ENCODE results near the gene TACO1. TPM values are rescaled to one million over a fixed set of nuclear protein-coding genes. Genes with fewer than 3 reads are reported as not detected.

Gene TACO1
- total RNA-seq, 4 donors from 2014 or later, result 28.7 to 37.4 (median 30.6) TPM

- ATAC-seq (no peak), DNase-seq (peak; percentile 17 to 44)
- Histone ChIP-seq H3K4me3 (no peak overlapping the region), H3K36me3 (peaks cover 0 to 6% of the 10 kb centered on the region in 2 donors), H3K27ac (no peak overlapping the region), H3K9me3 (no peaks in the 10 kb centered on the region), H3K4me1 (peaks cover 24 to 28% of the 10 kb centered on the region in 2 donors), H3K27me3 (no peaks in the 10 kb centered on the region)
- intact Hi-C loops (cut with DNase I; ENCODE audit: low total_unique reads) (no loop called here), in situ Hi-C loops (cut with MboI; ENCODE audit: low sequenced_read_pairs in 4 of 4) (no loop called here)
- no peak for TF ChIP-seq POLR2A (IDR thresholded peaks at IDR 0.05)
- TF ChIP-seq CTCF (IDR thresholded peaks at IDR 0.05 in 4 of 5, conservative IDR thresholded peaks at IDR 0.05 in 1 of 5), result no peak
These were observed 41.2 kb downstream of the TACO1 start for GRCh38 chr17:63641692-63642448.

- no peak for DNase-seq
- intact Hi-C loops (cut with DNase I; ENCODE audit: low total_unique reads), result no loop called here
- H3K27ac ChIP-seq, result no peak overlapping the region
- H3K4me3 ChIP-seq, result no peak overlapping the region
- no peak for ATAC-seq
- in situ Hi-C loops (cut with MboI; ENCODE audit: low sequenced_read_pairs in 4 of 4), result no loop called here
- H3K27me3 ChIP-seq, result no peaks in the 10 kb centered on the region
- H3K9me3 ChIP-seq, result no peaks in the 10 kb centered on the region
- H3K36me3 ChIP-seq, result no peaks in the 10 kb centered on the region
- TF ChIP-seq POLR2A (IDR thresholded peaks at IDR 0.05) (no peak), CTCF (IDR thresholded peaks at IDR 0.05 in 4 of 5, conservative IDR thresholded peaks at IDR 0.05 in 1 of 5) (no peak)
- H3K4me1 ChIP-seq, result peaks cover 28 to 30% of the 10 kb centered on the region in 2 donors
These were observed 44.2 kb downstream of the TACO1 start for GRCh38 chr17:63644846-63645245.

- DNase-seq, result no peak
- Histone ChIP-seq H3K9me3 (no peaks in the 10 kb centered on the region), H3K27ac (no peak overlapping the region), H3K27me3 (no peaks in the 10 kb centered on the region), H3K4me3 (no peak overlapping the region), H3K4me1 (peaks cover 28 to 30% of the 10 kb centered on the region in 2 donors), H3K36me3 (no peaks in the 10 kb centered on the region)
- in situ Hi-C loops (cut with MboI; ENCODE audit: low sequenced_read_pairs in 4 of 4), result no loop called here
- intact Hi-C loops (cut with DNase I; ENCODE audit: low total_unique reads), result no loop called here
- no peak for ATAC-seq
- TF ChIP-seq POLR2A (IDR thresholded peaks at IDR 0.05), result no peak
- no peak for TF ChIP-seq CTCF (IDR thresholded peaks at IDR 0.05 in 4 of 5, conservative IDR thresholded peaks at IDR 0.05 in 1 of 5)
These were observed 45.2 kb downstream of the TACO1 start for GRCh38 chr17:63645775-63646487.

GRCh38 chr17:63646488-63646806, 45.8 kb downstream of the TACO1 start:
- no peak for TF ChIP-seq POLR2A (IDR thresholded peaks at IDR 0.05)
- TF ChIP-seq CTCF (IDR thresholded peaks at IDR 0.05 in 4 of 5, conservative IDR thresholded peaks at IDR 0.05 in 1 of 5), result no peak
- no peaks in the 10 kb centered on the region for H3K27me3 ChIP-seq
- intact Hi-C loops (cut with DNase I; ENCODE audit: low total_unique reads) (no loop called here), in situ Hi-C loops (cut with MboI; ENCODE audit: low sequenced_read_pairs in 4 of 4) (no loop called here)
- H3K27ac ChIP-seq, result no peak overlapping the region
- H3K36me3 ChIP-seq, result no peaks in the 10 kb centered on the region
- no peak overlapping the region for H3K4me3 ChIP-seq
- H3K4me1 ChIP-seq, result peaks cover 24 to 28% of the 10 kb centered on the region in 2 donors
- ATAC-seq (no peak), DNase-seq (no peak)
- H3K9me3 ChIP-seq, result no peaks in the 10 kb centered on the region
